Measurements from ENCODE around the gene TASL. TPM values are rescaled to one million over a fixed set of nuclear protein-coding genes. Genes with fewer than 3 reads are reported as not detected.

Gene TASL
- total and polyA plus RNA-seq, 9 of the 15 experiments (the other 6 are each of a cell fraction or from before 2014, with no cell fraction given), result 0.07 to 0.09 TPM; not detected in 7

DNA sequence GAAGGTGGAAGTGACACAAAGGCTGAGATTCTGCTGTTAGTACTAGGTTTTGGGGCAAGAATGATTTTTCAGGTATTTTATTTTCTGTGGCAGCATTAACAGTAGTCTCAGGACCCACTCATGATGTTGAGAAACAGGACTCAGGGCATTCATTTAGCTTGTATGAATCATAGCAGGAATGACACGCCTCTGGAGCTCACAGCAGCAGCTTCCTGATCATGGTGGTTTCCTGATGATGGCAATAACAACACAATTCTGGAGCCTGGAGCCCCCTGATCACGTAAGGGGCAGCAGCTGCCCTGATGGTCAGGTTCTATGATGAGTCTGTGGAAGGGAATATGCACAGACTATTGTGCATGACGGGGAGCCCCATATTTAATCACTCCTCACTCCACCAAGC lies 47.0 kb downstream of the TASL start:
- Histone ChIP-seq H2AFZ (ENCODE audit: low read depth, low read length) (no peak overlapping the region), H3K9ac (ENCODE audit: insufficient read depth in 1 of 2, low read depth in 2 of 2, low read length in 2 of 2) (no peak overlapping the region), H3K79me2 (ENCODE audit: control insufficient read depth, insufficient read depth, low read length) (no peaks in the 10 kb centered on the region), H3K27ac (ENCODE audit: extremely low read depth, low read depth, low read length) (no peak overlapping the region), H3K27me3 (ENCODE audit: control insufficient read depth in 2 of 2, insufficient read depth in 2 of 2, low read length in 2 of 2) (no peaks in the 10 kb centered on the region), H3K9me1 (ENCODE audit: control insufficient read depth, insufficient read depth, low read length) (no peaks in the 10 kb centered on the region), H3K9me3 (replicated peaks; ENCODE audit: control insufficient read depth, insufficient read depth, low read depth, low read length) (no peaks in the 10 kb centered on the region), H3K4me3 (no peak overlapping the region), H3K36me3 (ENCODE audit: control insufficient read depth, insufficient read depth, low read length) (no peaks in the 10 kb centered on the region), H3K4me1 (replicated peaks in 1 of 2; ENCODE audit: control insufficient read depth in 2 of 2, insufficient read depth in 2 of 2, low read length in 2 of 2) (no peaks in the 10 kb centered on the region), H4K20me1 (replicated peaks; ENCODE audit: control insufficient read depth, insufficient read depth, low read length) (no peaks in the 10 kb centered on the region), H3K4me2 (ENCODE audit: insufficient read depth, low read length) (no peak overlapping the region)
- DNase-seq (ENCODE audit: extremely low read depth in 1 of 4, low spot score in 3 of 4) (no peak), FAIRE-seq (no peak), ATAC-seq (no peak)
- WGBS (ENCODE audit: insufficient coverage, low coverage, missing lambda C conversion rate), result 0% methylated on average over 3 of the region's 3 CpGs
- POLR2A ChIA-PET, result no interaction called here
- in situ Hi-C loops (cut with MboI) (no loop called here), intact Hi-C loops (cut with micrococcal nuclease) (no loop called here)
- no TSS peak for BruUV-seq (replicated peaks)
- CTCF ChIA-PET (ENCODE audit: low intra/inter-chr PET ratio), result no interaction called here
- no peak for TF ChIP-seq HMG20B (CRISPR knock-in tag; IDR thresholded peaks at IDR 0.05)
- TF ChIP-seq, protein P1, sequence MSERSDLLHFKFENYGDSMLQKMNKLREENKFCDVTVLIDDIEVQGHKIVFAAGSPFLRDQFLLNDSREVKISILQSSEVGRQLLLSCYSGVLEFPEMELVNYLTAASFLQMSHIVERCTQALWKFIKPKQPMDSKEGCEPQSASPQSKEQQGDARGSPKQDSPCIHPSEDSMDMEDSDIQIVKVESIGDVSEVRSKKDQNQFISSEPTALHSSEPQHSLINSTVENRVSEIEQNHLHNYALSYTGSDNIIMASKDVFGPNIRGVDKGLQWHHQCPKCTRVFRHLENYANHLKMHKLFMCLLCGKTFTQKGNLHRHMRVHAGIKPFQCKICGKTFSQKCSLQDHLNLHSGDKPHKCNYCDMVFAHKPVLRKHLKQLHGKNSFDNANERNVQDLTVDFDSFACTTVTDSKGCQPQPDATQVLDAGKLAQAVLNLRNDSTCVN (CRISPR knock-in tag; IDR thresholded peaks at IDR 0.05), result no peak
- TF ChIP-seq MTF1 (CRISPR knock-in tag; IDR thresholded peaks at IDR 0.05; ENCODE audit: borderline replicate concordance), result no peak
- TF ChIP-seq PTRF (tag; IDR thresholded peaks at IDR 0.05), result no peak
- no peak for TF ChIP-seq JUNB (CRISPR knock-in tag; conservative IDR thresholded peaks at IDR 0.05)
- TF ChIP-seq ZKSCAN1 (IDR thresholded peaks at IDR 0.05; ENCODE audit: low read depth, low read length), result no peak
- no peak for TF ChIP-seq JUN (IDR thresholded peaks at IDR 0.05; ENCODE audit: borderline replicate concordance, low read depth, low read length)
- TF ChIP-seq JUN (CRISPR knock-in tag; IDR thresholded peaks at IDR 0.05; ENCODE audit: borderline replicate concordance), result no peak
- TF ChIP-seq KAT8 (IDR thresholded peaks at IDR 0.05; ENCODE audit: low read depth), result no peak
- TF ChIP-seq, protein P2, sequence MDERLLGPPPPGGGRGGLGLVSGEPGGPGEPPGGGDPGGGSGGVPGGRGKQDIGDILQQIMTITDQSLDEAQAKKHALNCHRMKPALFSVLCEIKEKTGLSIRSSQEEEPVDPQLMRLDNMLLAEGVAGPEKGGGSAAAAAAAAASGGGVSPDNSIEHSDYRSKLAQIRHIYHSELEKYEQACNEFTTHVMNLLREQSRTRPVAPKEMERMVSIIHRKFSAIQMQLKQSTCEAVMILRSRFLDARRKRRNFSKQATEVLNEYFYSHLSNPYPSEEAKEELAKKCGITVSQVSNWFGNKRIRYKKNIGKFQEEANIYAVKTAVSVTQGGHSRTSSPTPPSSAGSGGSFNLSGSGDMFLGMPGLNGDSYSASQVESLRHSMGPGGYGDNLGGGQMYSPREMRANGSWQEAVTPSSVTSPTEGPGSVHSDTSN (CRISPR knock-in tag; IDR thresholded peaks at IDR 0.05; ENCODE audit: low read depth), result no peak
- TF ChIP-seq, protein P2 (tag; conservative IDR thresholded peaks at IDR 0.05; ENCODE audit: low read depth), result no peak
- TF ChIP-seq SRSF1 (IDR thresholded peaks at IDR 0.05; ENCODE audit: low read depth, low read length), result no peak
- TF ChIP-seq SRSF7 (optimal IDR thresholded peaks at IDR 0.05; ENCODE audit: low read depth, low read length), result no peak
- no peak for TF ChIP-seq FOSL1 (tag; conservative IDR thresholded peaks at IDR 0.05)
- no peak for TF ChIP-seq HIVEP1 (CRISPR knock-in tag; IDR thresholded peaks at IDR 0.05)
- no peak for TF ChIP-seq ZBTB8A (IDR thresholded peaks at IDR 0.05; ENCODE audit: partially characterized antibody)
- TF ChIP-seq ZNF143 (CRISPR knock-in tag; IDR thresholded peaks at IDR 0.05), result no peak
- no peak for TF ChIP-seq SMAD3 (CRISPR knock-in tag; conservative IDR thresholded peaks at IDR 0.05)
- TF ChIP-seq ZNF316 (IDR thresholded peaks at IDR 0.05), result no peak

Measured in K562 (cell line).